ENCODE measurements around the gene CTIF.

CTIF gene

GRCh38 chr18:48634975-48635374 is 96.1 kb downstream of the CTIF start:
- Histone ChIP-seq H3K4me1 (no peaks in the 10 kb centered on the region), H3K9me3 (no peaks in the 10 kb centered on the region), H4K20me1 (no peaks in the 10 kb centered on the region), H3K4me2 (no peak overlapping the region), H3K27me3 (no peaks in the 10 kb centered on the region), H3K9ac (no peak overlapping the region), H3K4me3 (no peak overlapping the region), H3K27ac (no peak overlapping the region), H3K36me3 (peaks cover 59% of the 10 kb centered on the region)
- no peak for TF ChIP-seq Cebpa-rat (IDR thresholded peaks at IDR 0.05)

GRCh38 chr18:48635806-48636205 is 97.0 kb downstream of the CTIF start:
- Histone ChIP-seq H3K9me3 (no peaks in the 10 kb centered on the region), H3K4me2 (no peak overlapping the region), H3K4me1 (no peaks in the 10 kb centered on the region), H3K4me3 (no peak overlapping the region), H3K27me3 (no peaks in the 10 kb centered on the region), H3K27ac (no peak overlapping the region), H3K36me3 (peaks cover 68% of the 10 kb centered on the region), H3K9ac (no peak overlapping the region), H4K20me1 (no peaks in the 10 kb centered on the region)
- TF ChIP-seq Cebpa-rat (IDR thresholded peaks at IDR 0.05) = no peak

GRCh38 chr18:48636436-48636835 is 97.6 kb downstream of the CTIF start:
- Histone ChIP-seq H4K20me1 (no peaks in the 10 kb centered on the region), H3K36me3 (peaks cover 70% of the 10 kb centered on the region), H3K4me2 (no peak overlapping the region), H3K9me3 (no peaks in the 10 kb centered on the region), H3K4me1 (no peaks in the 10 kb centered on the region), H3K9ac (no peak overlapping the region), H3K27me3 (no peaks in the 10 kb centered on the region), H3K27ac (no peak overlapping the region), H3K4me3 (no peak overlapping the region)
- no peak for TF ChIP-seq Cebpa-rat (IDR thresholded peaks at IDR 0.05)

- H3K27ac ChIP-seq = no peak overlapping the region
Measured at GRCh38 chr18:48637081-48637990, 98.5 kb downstream of the CTIF start.

GRCh38 chr18:48638451-48638850 is 99.6 kb downstream of the CTIF start:
- H3K27me3 ChIP-seq = no peaks in the 10 kb centered on the region
- no peaks in the 10 kb centered on the region for H3K9me3 ChIP-seq
- no peaks in the 10 kb centered on the region for H3K4me1 ChIP-seq
- TF ChIP-seq Cebpa-rat (IDR thresholded peaks at IDR 0.05) = no peak
- 0 out of 2 replicates have a peak, but pooled peaks cover 2% of the 10 kb centered on the region for H4K20me1 ChIP-seq
- H3K27ac ChIP-seq = no peak overlapping the region
- no peak overlapping the region for H3K4me2 ChIP-seq
- no peak overlapping the region for H3K9ac ChIP-seq
- peaks cover 55% of the 10 kb centered on the region; the same call in 1 of the 2 replicates for H3K36me3 ChIP-seq
- H3K4me3 ChIP-seq = no peak overlapping the region

More at GRCh38 chr18:48637081-48637990, 98.5 kb downstream of the CTIF start:
- Histone ChIP-seq H3K4me2 (no peak overlapping the region), H3K4me3 (no peak overlapping the region), H3K9me3 (no peaks in the 10 kb centered on the region), H3K27me3 (no peaks in the 10 kb centered on the region), H3K36me3 (peaks cover 64% of the 10 kb centered on the region; the same call in 1 of the 2 replicates), H3K9ac (no peak overlapping the region), H4K20me1 (no peaks in the 10 kb centered on the region), H3K4me1 (no peaks in the 10 kb centered on the region)
- no peak for TF ChIP-seq Cebpa-rat (IDR thresholded peaks at IDR 0.05)

GRCh38 chr18:48638896-48639771 is 100.3 kb downstream of the CTIF start:
- H3K4me1 ChIP-seq = no peaks in the 10 kb centered on the region
- H3K27ac ChIP-seq = no peak overlapping the region
- H3K4me3 ChIP-seq = no peak overlapping the region
- no peak overlapping the region for H3K4me2 ChIP-seq
- H3K9ac ChIP-seq = no peak overlapping the region
- H3K36me3 ChIP-seq = peaks cover 58% of the 10 kb centered on the region; the same call in 1 of the 2 replicates
- H4K20me1 ChIP-seq = 0 out of 2 replicates have a peak, but pooled peaks cover 6% of the 10 kb centered on the region
- no peaks in the 10 kb centered on the region for H3K9me3 ChIP-seq
- H3K27me3 ChIP-seq = no peaks in the 10 kb centered on the region
- TF ChIP-seq Cebpa-rat (IDR thresholded peaks at IDR 0.05) = no peak

GRCh38 chr18:48639772-48640432 is 101.1 kb downstream of the CTIF start:
- no peaks in the 10 kb centered on the region for H3K9me3 ChIP-seq
- no peaks in the 10 kb centered on the region for H3K4me1 ChIP-seq
- 0 out of 2 replicates have a peak, but pooled peaks cover 11% of the 10 kb centered on the region for H4K20me1 ChIP-seq
- no peak overlapping the region for H3K4me3 ChIP-seq
- H3K27me3 ChIP-seq = no peaks in the 10 kb centered on the region
- H3K4me2 ChIP-seq = no peak overlapping the region
- peaks cover 60% of the 10 kb centered on the region; the same call in 1 of the 2 replicates for H3K36me3 ChIP-seq
- no peak overlapping the region for H3K27ac ChIP-seq
- no peak for TF ChIP-seq Cebpa-rat (IDR thresholded peaks at IDR 0.05)
- no peak overlapping the region for H3K9ac ChIP-seq

GRCh38 chr18:48640566-48641270 is 101.9 kb downstream of the CTIF start:
- H3K4me2 ChIP-seq = no peak overlapping the region
- H3K27me3 ChIP-seq = no peaks in the 10 kb centered on the region
- no peak overlapping the region for H3K4me3 ChIP-seq
- no peak overlapping the region for H3K27ac ChIP-seq
- H3K36me3 ChIP-seq = peaks cover 60% of the 10 kb centered on the region; the same call in 1 of the 2 replicates
- no peak overlapping the region for H3K9ac ChIP-seq
- no peaks in the 10 kb centered on the region for H3K9me3 ChIP-seq
- no peak for TF ChIP-seq Cebpa-rat (IDR thresholded peaks at IDR 0.05)
- H4K20me1 ChIP-seq = 0 out of 2 replicates have a peak, but pooled peaks cover 11% of the 10 kb centered on the region
- no peaks in the 10 kb centered on the region for H3K4me1 ChIP-seq

GRCh38 chr18:48641981-48642380 is 103.2 kb downstream of the CTIF start:
- Histone ChIP-seq H3K4me3 (no peak overlapping the region), H3K27ac (no peak overlapping the region), H3K36me3 (peaks cover 48% of the 10 kb centered on the region; the same call in 1 of the 2 replicates), H3K4me1 (no peaks in the 10 kb centered on the region), H3K27me3 (no peaks in the 10 kb centered on the region), H3K4me2 (no peak overlapping the region), H3K9ac (no peak overlapping the region), H3K9me3 (no peaks in the 10 kb centered on the region), H4K20me1 (0 out of 2 replicates have a peak, but pooled peaks cover 11% of the 10 kb centered on the region)
- no peak for TF ChIP-seq Cebpa-rat (IDR thresholded peaks at IDR 0.05)
